GM12878 (cell line): ENCODE results near the gene OLFML2B. TPM values are rescaled to one million over a fixed set of nuclear protein-coding genes. Genes with fewer than 3 reads are reported as not detected.
A peak's percentile ranks its signal among the peaks of the same experiment; 100 is the strongest.

Experiments used
- ATAC-seq: fragments of 200-7000 bp; cut with Tn5 transposase; 3 replicates; pipeline ENCODE4 v1.9.1; 2020; ENCODE audit warnings: mild to moderate bottlenecking, moderate library complexity
- BruUV-seq: library from RNA; stranded (reverse); fragments of 400-500 nt; replicated peaks from 2 replicates; lab custom pipeline; 2021; lab: Mats Ljungman, UMichigan
- CTCF ChIA-PET: fragments of 300-600 bp; sonication (Branson Sonifier 250); formaldehyde crosslinking; extraction: SDS; loops from one replicate; lab custom pipeline; 2021; ENCODE audit warnings: inconsistent platforms; lab: Yijun Ruan, JAX
- POLR2A ChIA-PET: fragments of 350-600 bp; formaldehyde crosslinking; extraction: SDS; loops from one replicate; lab custom pipeline; 2021; ENCODE audit warnings: inconsistent platforms; lab: Charles Lee
- RAD21 ChIA-PET: fragments of 300-600 bp; sonication (Branson Sonifier 250); formaldehyde crosslinking; loops from one replicate; lab custom pipeline; 2023; ENCODE audit warnings: antibody characterized with exemption; ENCODE audit not compliant: unreplicated experiment; lab: Charles Lee
- SMC1A ChIA-PET: fragments of 300-600 bp; sonication (Branson Sonifier 250); formaldehyde crosslinking; loops from one replicate; lab custom pipeline; 2023; ENCODE audit not compliant: unreplicated experiment, uncharacterized antibody; lab: Charles Lee
- DNase-seq: peaks from one replicate; pipeline ENCODE4 v3.0.0-alpha.2; 2011; ENCODE audit warnings: low read depth, low spot score
- FAIRE-seq: peaks from 3 replicates; lab custom pipeline; 2011; peaks lifted over from hg19 to GRCh38; lab: Jason Lieb, UNC
- H2AFZ ChIP-seq: 2 replicates; pipeline ENCODE4 v1.6.0; 2011; ENCODE audit warnings: low read depth, low read length, control low read depth; ENCODE audit not compliant: control insufficient read depth
- H3K27ac ChIP-seq: 2 replicates; pipeline ENCODE4 v1.5.1; 2011; ENCODE audit warnings: control low read depth; ENCODE audit not compliant: control insufficient read depth, insufficient read depth
- H3K27me3 ChIP-seq, 2 experiments: replicated peaks in 1 of 2; 2 replicates each; pipeline versions ENCODE4 v1.6.0 to v1.6.1; 2011; ENCODE audit warnings: low read length in 1 of 2; ENCODE audit not compliant: control insufficient read depth in 2 of 2, insufficient read depth in 2 of 2
- H3K36me3 ChIP-seq, 2 experiments: 2 replicates each; pipeline ENCODE4 v1.5.1; 2011; ENCODE audit warnings: low read length in 1 of 2; ENCODE audit not compliant: control insufficient read depth in 2 of 2, insufficient read depth in 2 of 2
- H3K4me1 ChIP-seq: 2 replicates; pipeline ENCODE4 v1.6.1; 2011; ENCODE audit warnings: mild to moderate bottlenecking, low read length, moderate library complexity, mixed read lengths; ENCODE audit not compliant: control insufficient read depth, insufficient read depth
- H3K4me2 ChIP-seq: 2 replicates; pipeline ENCODE4 v1.6.0; 2011; ENCODE audit warnings: control low read depth; ENCODE audit not compliant: control insufficient read depth, insufficient read depth
- H3K4me3 ChIP-seq: fragments of 200-600 bp; sonication (generic); 2 replicates; pipeline ENCODE4 v1.5.1; 2016
- H3K79me2 ChIP-seq: 2 replicates; pipeline ENCODE4 v1.6.0; 2011; ENCODE audit warnings: low read length; ENCODE audit not compliant: control insufficient read depth, insufficient read depth
- H3K9ac ChIP-seq: 2 replicates; pipeline ENCODE4 v1.8.0; 2011; ENCODE audit warnings: low read length, control low read depth, mixed read lengths; ENCODE audit not compliant: control insufficient read depth, insufficient read depth
- H3K9me3 ChIP-seq: replicated peaks from 3 replicates; pipeline ENCODE4 v1.5.1; 2011; ENCODE audit warnings: mild to moderate bottlenecking, low read length; ENCODE audit not compliant: control insufficient read depth, insufficient read depth
- H4K20me1 ChIP-seq: 2 replicates; pipeline ENCODE4 v1.6.0; 2011; ENCODE audit not compliant: control insufficient read depth, insufficient read depth
- CTCF ChIP-seq, 3 experiments: IDR thresholded peaks in 2 of 3; conservative IDR thresholded peaks in 1 of 3; 2 replicates each; pipeline ENCODE4 v1.5.1; 2011; ENCODE audit warnings: low read depth in 3 of 3, low read length in 3 of 3, mild to moderate bottlenecking in 3 of 3, control low read depth in 2 of 3, moderate library complexity in 2 of 3, inconsistent platforms in 1 of 3, mixed read lengths in 1 of 3; ENCODE audit not compliant: control insufficient read depth in 2 of 3, insufficient read depth in 1 of 3; ENCODE audit errors: extremely low read depth in 1 of 3
- in situ Hi-C: fragments of 300-500 bp; cut with MboI; formaldehyde crosslinking; loops from 9 replicates; pipeline ENCODE4 v1.14.3; 2018; ENCODE audit warnings: mixed read lengths
- intact Hi-C: fragments of 100-400 bp; cut with micrococcal nuclease; formaldehyde crosslinking; loops from one replicate; pipeline ENCODE4 v1.14.2; 2022; ENCODE audit not compliant: unreplicated experiment
- polyA plus RNA-seq, 11 experiments: library from polyadenylated mRNA; depleted of rRNA in 4 of 11; unstranded in 6 of 11; stranded (reverse) in 5 of 11; fragments of >200 nt; fragmentation: Nextera tagmentation in 4 of 11; fragmentation: Illumina TruSeq in 1 of 11; extraction: Ambion mirVana in 4 of 11; extraction: Trizol in 1 of 11; gene quantifications; 1 replicate in 1 of 11; 2 replicates in 10 of 11; pipeline versions ENCODE4 v1.2.1 to v1.2.3, GENCODE V29; 2011 to 2016; ENCODE audit warnings: inconsistent platforms in 2 of 11, missing spikeins in 2 of 11, low read depth in 1 of 11
- total RNA-seq, 4 experiments: library from RNA; depleted of rRNA in 3 of 4; stranded (reverse); fragments of >200 nt in 3 of 4; fragmentation: Illumina TruSeq in 1 of 4; extraction: Trizol in 1 of 4; gene quantifications; 2 replicates each; pipeline versions ENCODE4 v1.2.1 to v1.2.3, GENCODE V29; 2013 to 2021
- TF ChIP-seq, protein P1 (sequence below): fragments of 450-650 bp; IDR thresholded peaks from 2 replicates; pipeline ENCODE4 v1.6.1; 2017; ENCODE audit warnings: antibody characterized with exemption, mild to moderate bottlenecking, moderate library complexity

The OLFML2B gene
- total and polyA plus RNA-seq, 10 of the 15 experiments (the other 5 are each of a cell fraction or from before 2014, with no cell fraction given) = not detected

DNA sequence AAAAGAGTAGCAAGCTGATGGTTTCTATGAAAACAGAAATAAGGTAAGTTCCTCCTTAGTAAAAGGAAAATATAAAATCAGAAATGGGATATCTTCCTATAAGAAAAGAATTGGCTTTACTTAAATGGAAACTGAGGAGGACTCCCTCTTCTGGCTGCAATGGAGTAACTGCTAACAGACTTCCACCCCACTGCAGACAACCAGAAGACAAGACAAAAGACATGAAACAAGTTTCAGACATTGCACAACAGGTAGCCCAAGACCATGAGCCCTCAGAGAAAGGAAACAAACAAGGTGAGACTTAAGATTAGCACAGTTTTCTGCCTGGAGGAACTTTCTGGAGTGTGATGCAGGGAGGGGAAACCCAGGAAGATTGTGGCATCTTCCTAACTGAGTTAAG lies 17.0 kb upstream of the OLFML2B start:
- Histone ChIP-seq H3K9ac (no peak overlapping the region), H3K4me3 (no peak overlapping the region), H3K4me2 (no peak overlapping the region), H3K9me3 (no peaks in the 10 kb centered on the region), H4K20me1 (no peaks in the 10 kb centered on the region), H3K4me1 (no peaks in the 10 kb centered on the region), H3K36me3 (no peaks in the 10 kb centered on the region), H3K79me2 (no peaks in the 10 kb centered on the region), H3K27ac (no peak overlapping the region), H2AFZ (no peak overlapping the region), H3K27me3 (no peaks in the 10 kb centered on the region)
- FAIRE-seq (no peak), ATAC-seq (peak; percentile 32; the same call in 1 of the 3 replicates), DNase-seq (no peak)
- no TSS peak for BruUV-seq
- intact Hi-C loops (no loop called here), in situ Hi-C loops (no loop called here)
- POLR2A ChIA-PET = no interaction called here
- CTCF ChIA-PET = interaction anchor here (0.7 to 1.3 kb wide), 3 partner anchors 46 to 278 kb away, joined by 3 to 15 read pairs (median 3); no protein-coding TSS in a partner anchor
- SMC1A ChIA-PET = interaction anchor here (0.7 to 0.8 kb wide), 2 partner anchors 211 to 248 kb away, joined by 3 to 4 read pairs; no protein-coding TSS in a partner anchor
- RAD21 ChIA-PET = no interaction called here
- TF ChIP-seq, protein P1, sequence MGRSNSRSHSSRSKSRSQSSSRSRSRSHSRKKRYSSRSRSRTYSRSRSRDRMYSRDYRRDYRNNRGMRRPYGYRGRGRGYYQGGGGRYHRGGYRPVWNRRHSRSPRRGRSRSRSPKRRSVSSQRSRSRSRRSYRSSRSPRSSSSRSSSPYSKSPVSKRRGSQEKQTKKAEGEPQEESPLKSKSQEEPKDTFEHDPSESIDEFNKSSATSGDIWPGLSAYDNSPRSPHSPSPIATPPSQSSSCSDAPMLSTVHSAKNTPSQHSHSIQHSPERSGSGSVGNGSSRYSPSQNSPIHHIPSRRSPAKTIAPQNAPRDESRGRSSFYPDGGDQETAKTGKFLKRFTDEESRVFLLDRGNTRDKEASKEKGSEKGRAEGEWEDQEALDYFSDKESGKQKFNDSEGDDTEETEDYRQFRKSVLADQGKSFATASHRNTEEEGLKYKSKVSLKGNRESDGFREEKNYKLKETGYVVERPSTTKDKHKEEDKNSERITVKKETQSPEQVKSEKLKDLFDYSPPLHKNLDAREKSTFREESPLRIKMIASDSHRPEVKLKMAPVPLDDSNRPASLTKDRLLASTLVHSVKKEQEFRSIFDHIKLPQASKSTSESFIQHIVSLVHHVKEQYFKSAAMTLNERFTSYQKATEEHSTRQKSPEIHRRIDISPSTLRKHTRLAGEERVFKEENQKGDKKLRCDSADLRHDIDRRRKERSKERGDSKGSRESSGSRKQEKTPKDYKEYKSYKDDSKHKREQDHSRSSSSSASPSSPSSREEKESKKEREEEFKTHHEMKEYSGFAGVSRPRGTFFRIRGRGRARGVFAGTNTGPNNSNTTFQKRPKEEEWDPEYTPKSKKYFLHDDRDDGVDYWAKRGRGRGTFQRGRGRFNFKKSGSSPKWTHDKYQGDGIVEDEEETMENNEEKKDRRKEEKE = no peak
- peak; percentile 24 to 36 (median 30); a peak in 3 of 6 replicates for TF ChIP-seq CTCF (IDR thresholded peaks at IDR 0.05 in 2 of 3, conservative IDR thresholded peaks at IDR 0.05 in 1 of 3; ENCODE audit: control insufficient read depth in 2 of 3, extremely low read depth in 1 of 3, insufficient read depth in 1 of 3, low read depth in 3 of 3, low read length in 3 of 3)
